Sigmoid colon (tissue), 7 donors: ENCODE measurements around the gene LRP10. TPM values are rescaled to one million over a fixed set of nuclear protein-coding genes. Genes with fewer than 3 reads are reported as not detected.

Source experiments
- DNase-seq: peaks from one replicate; pipeline ENCODE4 v3.0.0-alpha.2; 2019
- H3K27ac ChIP-seq, 4 donors: fragments of 200-600 bp; sonication (generic); one replicate each; pipeline ENCODE4 v1.5.1; 2016 to 2019; ENCODE audit warnings: mild to moderate bottlenecking in 1 of 4
- H3K27me3 ChIP-seq, 3 donors: fragments of 200-600 bp; sonication (generic); one replicate each; pipeline ENCODE4 v1.5.1; 2019; ENCODE audit warnings: mild to moderate bottlenecking in 1 of 3
- H3K36me3 ChIP-seq, 4 donors: fragments of 200-600 bp; sonication (generic); one replicate each; pipeline ENCODE4 v1.5.1; 2016 to 2019
- H3K4me1 ChIP-seq, 4 donors: fragments of 200-600 bp; sonication (generic); one replicate each; pipeline ENCODE4 v1.5.1; 2017 to 2019
- H3K4me3 ChIP-seq, 4 donors: fragments of 200-600 bp; sonication (generic); one replicate each; pipeline ENCODE4 v1.5.1; 2017 to 2019; ENCODE audit warnings: mild to moderate bottlenecking in 2 of 4, moderate library complexity in 1 of 4
- H3K9me3 ChIP-seq, 4 donors: fragments of 200-600 bp in 3 of 4; sonication (generic) in 3 of 4; one replicate each; pipeline versions ENCODE4 v1.5.1 to v1.6.1; 2013 to 2019
- EP300 ChIP-seq, 4 donors: sonication (generic); formaldehyde crosslinking; IDR thresholded peaks; one replicate each; pipeline ENCODE4 v1.6.1; 2017; ENCODE audit warnings: antibody characterized with exemption in 4 of 4
- POLR2A ChIP-seq, 2 donors: fragments of 450-650 bp; IDR thresholded peaks; one replicate each; pipeline ENCODE4 v1.6.1; 2016; ENCODE audit warnings: antibody characterized with exemption in 2 of 2, mild to moderate bottlenecking in 2 of 2, moderate library complexity in 2 of 2
- POLR2AphosphoS5 ChIP-seq, 4 donors: sonication (generic); formaldehyde crosslinking; IDR thresholded peaks; one replicate each; pipeline ENCODE4 v1.6.1; 2017; ENCODE audit warnings: antibody characterized with exemption in 4 of 4
- WGBS, 2 donors: extraction: QIAGEN DNeasy Blood & Tissue Kit; methylation state at CpG; one replicate each; pipeline ENCODE4 v1.1.7; 2013; 5-methylcytosine and 5-hydroxymethylcytosine counted together
- intact Hi-C: fragments of 100-400 bp; cut with DNase I; formaldehyde crosslinking; loops from one replicate; pipeline ENCODE4 v1.15.1; 2023
- polyA plus RNA-seq, 3 donors: library from polyadenylated mRNA; stranded (reverse); fragments of 200-250 nt; gene quantifications; one replicate each; pipeline ENCODE4 v1.2.3, GENCODE V29; 2013
- total RNA-seq, 4 donors: library from RNA; depleted of rRNA; stranded (reverse); fragments of >200 nt; gene quantifications; one replicate each; pipeline ENCODE4 v1.1.0, GENCODE V29; 2016
- TF ChIP-seq, protein P1 (sequence below), 4 experiments: fragments of 450-650 bp in 3 of 4; fragments of 200-600 bp in 1 of 4; IDR thresholded peaks; one replicate each; pipeline ENCODE4 v1.5.1; 2016 to 2019; ENCODE audit warnings: antibody characterized with exemption in 4 of 4, mild to moderate bottlenecking in 3 of 4, moderate library complexity in 2 of 4
- donor health status: healthy with polysubstance abuse.
- donor health status: Bipolar disorder and iron deficiency.
- donor health status: healthy.

The LRP10 gene
- total and polyA plus RNA-seq, 7 donors, result 34.4 to 139 (median 85.9) TPM

DNA sequence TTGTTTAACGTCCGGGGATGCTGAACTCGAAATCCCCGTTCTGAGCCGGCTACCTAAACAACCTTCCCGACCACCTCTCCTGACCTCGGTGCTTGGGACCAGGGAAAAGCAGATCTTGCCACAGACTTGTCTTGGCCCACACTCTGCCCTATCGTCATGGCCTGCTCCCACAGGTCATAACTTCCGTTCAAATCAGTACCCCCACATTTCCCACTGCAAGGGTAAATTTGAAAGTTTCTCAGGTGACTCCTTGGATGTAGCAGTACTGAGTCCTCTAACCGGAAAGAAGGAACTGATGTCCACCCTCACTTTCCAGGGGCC is 48.0 kb downstream of the LRP10 start:
- Histone ChIP-seq H3K27me3 (no peaks in the 10 kb centered on the region), H3K4me1 (peaks cover 0 to 37% (median 35%) of the 10 kb centered on the region in 4 donors), H3K36me3 (peaks cover 21 to 42% (median 23%) of the 10 kb centered on the region in 4 donors), H3K4me3 (peak overlapping the region; percentile 38 to 67 (median 66)), H3K27ac (peak overlapping the region; percentile 87 to 94 (median 92)), H3K9me3 (no peaks in the 10 kb centered on the region)
- TF ChIP-seq POLR2A (IDR thresholded peaks at IDR 0.05) (peak in 1 of 2 donors; percentile 5), EP300 (IDR thresholded peaks at IDR 0.05) (no peak)
- TF ChIP-seq, protein P1, sequence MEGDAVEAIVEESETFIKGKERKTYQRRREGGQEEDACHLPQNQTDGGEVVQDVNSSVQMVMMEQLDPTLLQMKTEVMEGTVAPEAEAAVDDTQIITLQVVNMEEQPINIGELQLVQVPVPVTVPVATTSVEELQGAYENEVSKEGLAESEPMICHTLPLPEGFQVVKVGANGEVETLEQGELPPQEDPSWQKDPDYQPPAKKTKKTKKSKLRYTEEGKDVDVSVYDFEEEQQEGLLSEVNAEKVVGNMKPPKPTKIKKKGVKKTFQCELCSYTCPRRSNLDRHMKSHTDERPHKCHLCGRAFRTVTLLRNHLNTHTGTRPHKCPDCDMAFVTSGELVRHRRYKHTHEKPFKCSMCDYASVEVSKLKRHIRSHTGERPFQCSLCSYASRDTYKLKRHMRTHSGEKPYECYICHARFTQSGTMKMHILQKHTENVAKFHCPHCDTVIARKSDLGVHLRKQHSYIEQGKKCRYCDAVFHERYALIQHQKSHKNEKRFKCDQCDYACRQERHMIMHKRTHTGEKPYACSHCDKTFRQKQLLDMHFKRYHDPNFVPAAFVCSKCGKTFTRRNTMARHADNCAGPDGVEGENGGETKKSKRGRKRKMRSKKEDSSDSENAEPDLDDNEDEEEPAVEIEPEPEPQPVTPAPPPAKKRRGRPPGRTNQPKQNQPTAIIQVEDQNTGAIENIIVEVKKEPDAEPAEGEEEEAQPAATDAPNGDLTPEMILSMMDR (IDR thresholded peaks at IDR 0.05), result no peak
- 9% methylated on average over 10 of the region's 10 CpGs for WGBS, 2 donors
- no peak for DNase-seq
- intact Hi-C loops, result loop anchor here (5.0 kb wide), 1 partner anchor 47 kb away; the partner anchor contains the start of gene LRP10

DNA sequence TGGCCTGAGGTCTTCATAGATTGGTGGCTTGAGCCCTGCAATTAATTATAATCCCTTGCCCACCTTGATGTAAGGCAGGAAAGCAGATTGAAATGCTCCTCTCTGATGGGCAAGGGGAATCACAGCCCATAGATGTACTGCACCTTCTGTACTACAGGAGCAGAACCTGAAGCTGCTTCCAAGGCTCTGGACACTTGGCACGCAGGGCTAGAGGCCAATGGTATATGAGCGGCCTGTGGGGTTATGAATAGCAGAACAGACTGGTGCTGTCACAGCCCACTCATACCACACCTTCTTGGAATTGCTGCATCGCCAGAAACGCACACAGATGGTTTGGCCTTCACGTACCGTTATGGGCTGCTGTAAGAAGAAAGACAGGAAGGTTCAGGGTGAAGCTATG is 49.2 kb downstream of the LRP10 start:
- Histone ChIP-seq H3K36me3 (peaks cover 23 to 54% (median 30%) of the 10 kb centered on the region in 4 donors), H3K4me3 (no peak overlapping the region), H3K27ac (peak overlapping the region in 2 of 4 donors; percentile 87 to 91), H3K9me3 (no peaks in the 10 kb centered on the region), H3K27me3 (no peaks in the 10 kb centered on the region), H3K4me1 (peaks cover 0 to 34% (median 30%) of the 10 kb centered on the region in 4 donors)
- TF ChIP-seq, protein P1 (IDR thresholded peaks at IDR 0.05), result no peak
- no peak for TF ChIP-seq EP300 (IDR thresholded peaks at IDR 0.05)
- TF ChIP-seq POLR2A (IDR thresholded peaks at IDR 0.05), result no peak
- no peak for TF ChIP-seq POLR2AphosphoS5 (IDR thresholded peaks at IDR 0.05)
- intact Hi-C loops, result loop anchor here (10.0 kb wide), 1 partner anchor 384 kb away; the partner anchor contains the start of genes BCL2L2 and PPP1R3E
- no peak for DNase-seq
- WGBS, 2 donors, result 91 to 95% methylated on average over 6 of the region's 6 CpGs

DNA sequence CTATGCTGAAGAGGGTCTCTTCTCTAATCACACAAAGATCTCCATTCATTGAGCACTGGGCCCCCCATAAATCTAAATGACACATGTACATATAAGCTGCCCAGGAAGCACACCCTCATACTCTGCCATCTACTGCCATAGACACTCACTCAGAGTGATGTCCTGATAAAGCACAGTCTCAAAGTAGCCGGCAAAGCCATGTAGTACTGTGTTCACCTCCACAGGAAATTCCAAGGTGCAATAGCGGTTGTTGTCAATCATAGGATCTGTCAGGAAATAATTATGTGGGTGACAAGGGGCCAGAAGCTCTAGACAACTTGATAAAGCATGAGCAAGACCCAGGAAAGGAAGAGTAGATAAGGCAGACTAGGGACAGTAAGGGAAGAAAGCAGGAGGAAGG is 50.8 kb downstream of the LRP10 start:
- intact Hi-C loops, result loop anchor here (10.0 kb wide), 1 partner anchor 383 kb away; the partner anchor contains the start of genes BCL2L2 and PPP1R3E
- 93 to 94% methylated on average over 2 of the region's 2 CpGs for WGBS, 2 donors
- Histone ChIP-seq H3K27ac (no peak overlapping the region), H3K36me3 (peaks cover 28 to 67% (median 32%) of the 10 kb centered on the region in 4 donors), H3K27me3 (no peaks in the 10 kb centered on the region), H3K4me1 (peaks cover 0 to 18% (median 14%) of the 10 kb centered on the region in 4 donors), H3K4me3 (no peak overlapping the region), H3K9me3 (no peaks in the 10 kb centered on the region)
- DNase-seq, result no peak
- no peak for TF ChIP-seq POLR2A (IDR thresholded peaks at IDR 0.05)

DNA sequence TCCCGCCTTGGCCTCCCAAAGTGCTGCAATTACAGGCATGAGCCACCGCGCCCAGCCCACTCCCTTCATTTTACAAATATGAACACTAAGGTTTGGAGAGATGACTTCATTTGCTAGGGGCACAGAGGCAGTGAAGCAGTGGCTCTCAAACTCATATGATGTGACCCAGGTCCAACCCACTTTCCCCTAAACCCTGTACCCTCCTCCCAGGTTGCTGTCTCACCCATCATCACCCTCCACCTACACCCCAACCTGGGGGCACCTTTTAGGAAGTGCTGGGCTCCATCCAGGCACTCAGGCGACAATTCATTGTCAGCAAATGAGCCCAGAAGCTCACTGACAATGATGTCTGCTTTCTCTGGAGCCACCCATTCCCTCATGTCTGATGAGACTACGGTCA is 52.2 kb downstream of the LRP10 start:
- DNase-seq, result no peak
- peaks cover 0 to 20% (median 18%) of the 10 kb centered on the region in 4 donors for H3K4me1 ChIP-seq
- no peak overlapping the region for H3K27ac ChIP-seq
- TF ChIP-seq POLR2A (IDR thresholded peaks at IDR 0.05), result no peak
- TF ChIP-seq, protein P1 (IDR thresholded peaks at IDR 0.05), result no peak
- TF ChIP-seq EP300 (IDR thresholded peaks at IDR 0.05), result no peak
- no peak for TF ChIP-seq POLR2AphosphoS5 (IDR thresholded peaks at IDR 0.05)
- no peak overlapping the region for H3K4me3 ChIP-seq
- intact Hi-C loops, result loop anchor here (10.0 kb wide), 1 partner anchor 381 kb away; the partner anchor contains the start of genes BCL2L2 and PPP1R3E
- H3K36me3 ChIP-seq, result peaks cover 28 to 67% (median 32%) of the 10 kb centered on the region in 4 donors
- H3K27me3 ChIP-seq, result no peaks in the 10 kb centered on the region
- H3K9me3 ChIP-seq, result no peaks in the 10 kb centered on the region
- WGBS, 2 donors, result 96 to 97% methylated on average over 5 of the region's 5 CpGs

DNA sequence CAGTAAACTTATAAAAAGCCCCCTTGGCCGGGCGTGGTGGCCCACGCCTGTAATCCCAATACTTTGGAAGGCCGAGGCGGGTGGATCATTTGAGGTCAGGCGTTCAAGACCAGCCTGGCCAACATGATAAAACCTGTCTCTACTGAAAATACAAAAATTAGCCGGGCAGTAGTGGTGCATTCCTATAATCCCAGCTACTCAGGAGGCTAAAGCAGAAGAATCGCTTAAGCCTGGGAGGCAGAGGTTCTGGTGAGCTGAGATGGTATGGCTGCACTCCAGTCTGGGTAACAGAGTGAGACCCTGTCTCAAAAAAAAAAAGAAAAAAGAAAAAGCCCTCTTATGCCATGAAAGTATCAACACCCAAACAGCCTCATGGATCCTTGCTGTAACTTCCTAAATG is 54.0 kb downstream of the LRP10 start:
- no peak for DNase-seq
- H3K27me3 ChIP-seq, result no peaks in the 10 kb centered on the region
- no peaks in the 10 kb centered on the region for H3K9me3 ChIP-seq
- TF ChIP-seq, protein P1 (IDR thresholded peaks at IDR 0.05), result no peak
- TF ChIP-seq POLR2A (IDR thresholded peaks at IDR 0.05) (no peak), EP300 (IDR thresholded peaks at IDR 0.05) (no peak), POLR2AphosphoS5 (IDR thresholded peaks at IDR 0.05) (no peak)
- peaks cover 0 to 20% (median 15%) of the 10 kb centered on the region in 4 donors for H3K4me1 ChIP-seq
- intact Hi-C loops, result loop anchor here (10.0 kb wide), 1 partner anchor 379 kb away; the partner anchor contains the start of genes BCL2L2 and PPP1R3E
- 82 to 92% methylated on average over 8 of the region's 8 CpGs for WGBS, 2 donors
- peaks cover 28 to 63% (median 32%) of the 10 kb centered on the region in 4 donors for H3K36me3 ChIP-seq
- no peak overlapping the region for H3K4me3 ChIP-seq
- no peak overlapping the region for H3K27ac ChIP-seq
